ENCODE results near the gene YIPF1.
"Not testable (repeated sequence)": the region's sequence is repeated elsewhere in the genome, so short reads cannot be mapped to it uniquely, and the experiment has no call there.

Gene YIPF1

GRCh38 chr1:53894644-53895043 lies 5.0 kb upstream of the YIPF1 start:
- no peak for DNase-seq (ENCODE audit: low read depth)

GRCh38 chr1:53893999-53894636 lies 4.5 kb upstream of the YIPF1 start, which contains the start of gene DIO1:
Gene DIO1 (plus strand): TSS chr1:53894187. CDS start chr1:53894211, 24 bp downstream.
- DNase-seq (ENCODE audit: low read depth) = no peak

DNA sequence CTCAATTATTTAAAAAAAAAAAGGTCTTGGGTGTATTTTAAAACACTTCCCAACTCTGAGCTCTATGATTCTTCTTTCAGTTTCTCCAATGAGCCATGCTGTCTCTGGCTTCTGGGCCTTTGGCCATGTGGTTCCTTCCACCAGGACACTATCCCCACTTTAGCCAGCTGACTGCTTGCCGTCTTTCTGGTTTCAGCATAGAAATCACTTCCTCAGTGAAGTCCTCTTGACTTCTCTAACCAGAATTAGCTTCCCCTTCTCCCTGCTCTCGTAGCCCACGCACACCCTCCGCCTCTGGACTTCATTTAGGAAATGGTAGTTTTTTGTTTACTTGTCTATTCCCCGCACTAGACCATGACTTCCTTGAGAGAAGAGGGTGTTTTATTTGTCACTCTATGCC lies 3.3 kb upstream of the YIPF1 start:
- no peak for DNase-seq (ENCODE audit: low read depth)

GRCh38 chr1:53891678-53892077 lies 2.1 kb upstream of the YIPF1 start:
- no peak for DNase-seq (ENCODE audit: low read depth)

DNA sequence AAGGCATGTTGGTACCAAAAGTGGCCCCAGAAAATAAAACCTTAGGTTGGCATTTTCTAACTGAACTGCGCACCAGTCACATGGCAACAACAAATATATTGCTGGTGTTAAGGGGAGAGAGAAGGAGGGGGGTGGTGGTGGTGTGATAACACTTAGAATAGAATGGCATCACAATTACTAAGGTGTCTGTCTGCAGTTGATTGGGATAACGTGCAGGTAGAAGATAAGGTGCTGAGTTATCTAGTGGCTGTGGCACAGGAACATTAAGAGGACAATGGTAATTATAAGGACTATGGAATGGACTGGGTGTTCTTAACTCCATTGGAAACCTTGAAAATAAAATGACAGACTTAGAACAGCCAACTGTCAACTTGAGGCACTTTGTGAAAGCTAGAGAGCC lies 1.4 kb upstream of the YIPF1 start:
- no peak for DNase-seq (ENCODE audit: low read depth)

DNA sequence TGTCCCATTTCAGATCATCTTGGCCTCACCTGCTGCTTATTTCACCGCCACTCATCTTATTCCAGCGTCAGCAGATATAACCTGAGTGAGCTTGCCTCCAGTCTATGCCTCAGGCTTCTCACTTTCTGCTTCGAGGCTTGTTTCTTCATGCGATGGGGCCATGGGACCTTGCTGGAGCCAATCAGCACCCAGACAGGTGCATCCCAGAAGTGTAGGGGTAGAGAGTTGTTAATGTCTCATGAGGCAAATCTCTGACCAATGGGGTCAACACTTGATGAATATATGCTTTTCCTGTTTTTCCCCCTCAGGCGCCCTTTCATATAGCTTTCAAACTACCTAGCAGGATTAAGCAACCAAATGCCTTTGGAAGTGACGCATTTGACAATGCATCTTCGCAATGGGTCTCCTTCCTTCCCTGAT lies 935 bp upstream of the YIPF1 start:
- no peak for DNase-seq (ENCODE audit: low read depth)

DNA sequence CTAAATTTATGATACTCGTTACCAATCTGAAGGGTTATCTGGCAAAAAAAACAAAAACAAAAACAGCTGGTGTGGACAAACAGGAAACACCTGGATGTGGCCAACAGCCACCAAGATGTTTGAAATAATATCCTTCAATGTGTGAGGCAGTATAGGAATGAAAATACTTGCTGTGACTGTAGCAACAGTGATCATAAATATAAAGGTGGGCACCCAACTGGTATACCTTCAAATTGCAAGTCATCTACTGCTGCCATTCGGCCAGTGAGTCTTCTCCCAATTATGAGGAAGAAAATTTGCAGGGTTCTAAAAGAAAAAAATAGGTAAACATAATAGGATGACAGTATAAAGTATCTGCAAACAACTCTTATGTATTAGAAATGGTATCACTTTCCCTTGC lies 916 bp downstream of the YIPF1 start:
- DNase-seq (ENCODE audit: low read depth) = no peak

GRCh38 chr1:53883600-53883999 lies 6.0 kb downstream of the YIPF1 start:
- not testable (repeated sequence) for DNase-seq (ENCODE audit: low read depth)

DNA sequence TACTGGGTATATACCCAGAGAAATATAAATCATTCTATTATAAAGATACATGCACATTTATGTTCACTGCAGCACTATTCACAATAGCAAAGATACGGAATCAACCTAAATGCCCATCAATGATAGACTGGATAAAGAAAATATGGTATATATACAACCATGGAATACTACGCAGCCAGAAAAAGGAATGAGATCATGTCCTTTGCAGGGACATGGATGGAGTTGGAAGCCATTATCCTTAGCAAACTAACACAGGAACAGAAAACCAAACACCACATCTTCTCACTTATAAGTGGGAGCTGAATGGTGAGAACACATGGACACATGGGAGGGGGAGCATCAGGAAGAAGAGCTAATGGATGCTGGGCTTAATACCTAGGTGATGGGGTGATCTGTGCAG lies 7.7 kb downstream of the YIPF1 start:
- not testable (repeated sequence) for DNase-seq (ENCODE audit: low read depth)

GRCh38 chr1:53878492-53879105 lies 11.0 kb downstream of the YIPF1 start:
- no peak for DNase-seq (ENCODE audit: low read depth)

GRCh38 chr1:53875150-53875549 lies 14.4 kb downstream of the YIPF1 start:
- not testable (repeated sequence) for DNase-seq (ENCODE audit: low read depth)

- DNase-seq (ENCODE audit: low read depth) = no peak
Observed at GRCh38 chr1:53871773-53872484, 17.7 kb downstream of the YIPF1 start.

DNA sequence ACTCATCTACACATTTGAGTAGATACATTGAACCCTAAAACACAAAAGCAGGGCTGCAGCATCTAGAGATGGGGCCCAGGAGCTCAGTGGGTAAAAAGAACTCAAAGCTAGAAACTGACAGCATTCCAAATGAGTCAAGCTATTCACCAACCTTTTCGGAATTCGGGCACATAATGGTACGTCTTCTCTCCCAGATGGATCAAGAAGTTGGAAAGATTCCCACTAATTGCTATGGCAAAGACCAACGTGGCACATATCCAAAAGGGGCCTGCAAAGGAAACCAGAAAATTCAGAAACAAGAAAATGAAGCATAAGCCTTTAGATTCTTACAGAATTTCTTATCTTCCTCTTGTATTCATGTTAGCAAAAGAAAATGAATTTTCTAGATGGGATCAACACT lies 18.4 kb downstream of the YIPF1 start:
- no peak for DNase-seq (ENCODE audit: low read depth)

- DNase-seq (ENCODE audit: low read depth) = no peak
Observed at GRCh38 chr1:53869454-53870117, 20.0 kb downstream of the YIPF1 start.

- DNase-seq (ENCODE audit: low read depth) = no peak
Observed at GRCh38 chr1:53868565-53868964, 21.0 kb downstream of the YIPF1 start.

- DNase-seq (ENCODE audit: low read depth) = no peak
Observed at GRCh38 chr1:53862507-53862906, 27.1 kb downstream of the YIPF1 start.

GRCh38 chr1:53860967-53861411 lies 28.6 kb downstream of the YIPF1 start:
- peak; percentile 30 for DNase-seq (ENCODE audit: low read depth)

- no peak for DNase-seq (ENCODE audit: low read depth)
Observed at GRCh38 chr1:53851571-53852285, 37.9 kb downstream of the YIPF1 start.

DNA sequence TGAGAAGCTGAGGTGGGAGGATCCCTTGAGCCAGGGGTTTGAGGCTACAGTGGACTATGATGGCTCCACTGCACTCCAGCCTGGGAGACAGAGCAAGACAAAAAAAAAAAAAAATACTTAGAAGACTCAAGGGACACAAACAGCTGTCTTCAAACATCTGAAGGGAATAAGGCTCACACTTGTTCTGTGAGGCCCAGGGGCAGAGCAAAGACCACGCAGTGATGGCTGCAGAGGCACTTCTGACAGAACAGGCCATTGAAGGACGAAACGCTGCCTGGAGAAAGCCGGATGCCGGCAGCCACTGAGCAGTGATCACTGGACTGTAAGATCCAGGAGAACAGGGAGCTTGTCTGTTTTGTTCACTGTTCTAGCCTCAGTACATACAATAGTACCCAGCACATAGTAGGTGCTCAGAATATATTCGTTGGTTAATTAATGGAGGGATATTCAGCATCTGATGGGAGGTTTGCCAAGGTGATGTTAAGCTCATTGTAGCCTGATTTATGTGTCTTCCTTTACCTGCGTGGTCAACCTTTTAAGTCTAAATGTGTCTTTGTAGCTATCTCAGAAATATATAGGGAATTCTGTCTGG lies 39.4 kb downstream of the YIPF1 start:
- DNase-seq (ENCODE audit: low read depth) = no peak

DNA sequence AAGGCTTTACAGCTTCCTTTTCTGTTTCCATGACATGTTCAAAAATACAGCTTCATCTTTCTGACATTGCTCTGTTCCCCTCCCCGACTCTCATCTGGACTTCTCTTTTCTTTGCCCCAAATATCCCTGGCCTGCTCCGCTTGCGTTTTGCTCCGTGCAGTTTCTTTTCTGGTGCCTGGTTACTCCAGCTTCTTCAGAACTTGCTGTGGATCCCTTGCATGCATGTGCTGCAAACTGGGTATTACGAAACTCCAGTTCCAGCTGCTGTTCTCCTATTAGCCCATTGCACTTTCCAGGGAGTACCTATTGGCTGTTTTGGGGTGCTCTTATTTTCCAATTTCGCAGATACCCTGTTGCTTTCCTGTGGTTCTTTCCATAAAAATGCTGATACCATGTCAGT lies 41.6 kb downstream of the YIPF1 start:
- DNase-seq (ENCODE audit: low read depth) = no peak

GRCh38 chr1:53842347-53842746 lies 47.2 kb downstream of the YIPF1 start:
- DNase-seq (ENCODE audit: low read depth) = no peak

DNA sequence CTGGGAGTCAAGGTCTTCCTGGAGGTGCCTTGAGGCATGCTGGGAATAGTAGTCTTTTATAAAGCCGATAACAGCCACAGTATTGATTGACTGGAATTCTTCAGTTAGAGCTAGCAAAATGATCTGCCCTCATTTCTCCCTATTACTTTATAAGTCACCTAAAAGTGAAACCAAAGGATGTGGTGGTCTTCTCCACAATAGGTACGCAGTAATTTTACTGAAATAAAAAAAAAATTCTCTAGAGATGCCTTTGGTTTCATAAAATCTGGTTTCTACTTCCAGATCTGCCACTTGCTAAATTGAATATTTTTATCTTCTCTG lies 51.0 kb downstream of the YIPF1 start:
- no peak for DNase-seq (ENCODE audit: low read depth)
